ENCODE measurements around the gene LYL1. TPM values are rescaled to one million over a fixed set of nuclear protein-coding genes. Genes with fewer than 3 reads are reported as not detected.

Gene LYL1
- total RNA-seq, 4 donors from 2014 or later, result 21.1 to 43.5 (median 25.8) TPM

DNA sequence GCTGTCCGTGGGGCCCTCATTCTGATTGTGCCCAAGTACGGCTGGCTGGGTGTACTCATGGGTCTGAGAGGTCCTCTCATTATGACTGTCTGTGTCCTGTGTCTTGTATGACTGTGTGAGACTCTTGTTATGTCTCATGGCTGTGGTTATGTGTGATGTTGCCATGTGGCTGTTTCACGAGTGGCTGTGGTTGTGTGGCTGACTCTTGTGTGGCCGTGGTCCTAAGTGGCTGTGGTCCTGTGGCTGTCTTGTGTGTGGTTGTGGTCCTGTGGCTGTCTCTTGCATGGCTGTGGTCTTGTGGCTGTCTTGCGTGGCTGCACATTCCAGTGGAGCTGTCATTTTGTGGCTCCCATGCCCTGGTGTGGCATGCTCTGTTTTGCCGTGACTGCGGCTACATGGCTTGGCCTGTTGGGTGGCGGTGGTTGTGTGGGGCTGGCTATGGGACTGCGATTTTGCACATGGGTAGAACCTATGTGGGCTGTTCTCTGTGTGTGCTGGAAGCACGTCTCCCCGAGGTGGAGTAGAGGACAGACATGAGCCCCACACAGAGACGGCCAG, 2.5 kb downstream of the LYL1 start:
- 70 to 80% methylated on average over 11 to 12 of the region's 12 CpGs for WGBS, 2 donors
- Histone ChIP-seq H3K9me3 (no peaks in the 10 kb centered on the region), H3K36me3 (peaks cover 0 to 10% (median 0%) of the 10 kb centered on the region in 3 donors), H3K4me3 (peak overlapping the region in 3 of 4 donors; percentile 24 to 57 (median 43)), H3K4me1 (peaks cover 0 to 88% (median 51%) of the 10 kb centered on the region in 4 donors), H3K27me3 (no peaks in the 10 kb centered on the region), H3K27ac (peak overlapping the region in 3 of 4 donors; percentile 84 to 93 (median 88))
- no peak for DNase-seq (ENCODE audit: low spot score in 2 of 2)
- TF ChIP-seq, protein P1, sequence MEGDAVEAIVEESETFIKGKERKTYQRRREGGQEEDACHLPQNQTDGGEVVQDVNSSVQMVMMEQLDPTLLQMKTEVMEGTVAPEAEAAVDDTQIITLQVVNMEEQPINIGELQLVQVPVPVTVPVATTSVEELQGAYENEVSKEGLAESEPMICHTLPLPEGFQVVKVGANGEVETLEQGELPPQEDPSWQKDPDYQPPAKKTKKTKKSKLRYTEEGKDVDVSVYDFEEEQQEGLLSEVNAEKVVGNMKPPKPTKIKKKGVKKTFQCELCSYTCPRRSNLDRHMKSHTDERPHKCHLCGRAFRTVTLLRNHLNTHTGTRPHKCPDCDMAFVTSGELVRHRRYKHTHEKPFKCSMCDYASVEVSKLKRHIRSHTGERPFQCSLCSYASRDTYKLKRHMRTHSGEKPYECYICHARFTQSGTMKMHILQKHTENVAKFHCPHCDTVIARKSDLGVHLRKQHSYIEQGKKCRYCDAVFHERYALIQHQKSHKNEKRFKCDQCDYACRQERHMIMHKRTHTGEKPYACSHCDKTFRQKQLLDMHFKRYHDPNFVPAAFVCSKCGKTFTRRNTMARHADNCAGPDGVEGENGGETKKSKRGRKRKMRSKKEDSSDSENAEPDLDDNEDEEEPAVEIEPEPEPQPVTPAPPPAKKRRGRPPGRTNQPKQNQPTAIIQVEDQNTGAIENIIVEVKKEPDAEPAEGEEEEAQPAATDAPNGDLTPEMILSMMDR (IDR thresholded peaks at IDR 0.05), result no peak
- no peak for TF ChIP-seq EP300 (IDR thresholded peaks at IDR 0.05)
- TF ChIP-seq POLR2A (IDR thresholded peaks at IDR 0.05), result no peak

DNA sequence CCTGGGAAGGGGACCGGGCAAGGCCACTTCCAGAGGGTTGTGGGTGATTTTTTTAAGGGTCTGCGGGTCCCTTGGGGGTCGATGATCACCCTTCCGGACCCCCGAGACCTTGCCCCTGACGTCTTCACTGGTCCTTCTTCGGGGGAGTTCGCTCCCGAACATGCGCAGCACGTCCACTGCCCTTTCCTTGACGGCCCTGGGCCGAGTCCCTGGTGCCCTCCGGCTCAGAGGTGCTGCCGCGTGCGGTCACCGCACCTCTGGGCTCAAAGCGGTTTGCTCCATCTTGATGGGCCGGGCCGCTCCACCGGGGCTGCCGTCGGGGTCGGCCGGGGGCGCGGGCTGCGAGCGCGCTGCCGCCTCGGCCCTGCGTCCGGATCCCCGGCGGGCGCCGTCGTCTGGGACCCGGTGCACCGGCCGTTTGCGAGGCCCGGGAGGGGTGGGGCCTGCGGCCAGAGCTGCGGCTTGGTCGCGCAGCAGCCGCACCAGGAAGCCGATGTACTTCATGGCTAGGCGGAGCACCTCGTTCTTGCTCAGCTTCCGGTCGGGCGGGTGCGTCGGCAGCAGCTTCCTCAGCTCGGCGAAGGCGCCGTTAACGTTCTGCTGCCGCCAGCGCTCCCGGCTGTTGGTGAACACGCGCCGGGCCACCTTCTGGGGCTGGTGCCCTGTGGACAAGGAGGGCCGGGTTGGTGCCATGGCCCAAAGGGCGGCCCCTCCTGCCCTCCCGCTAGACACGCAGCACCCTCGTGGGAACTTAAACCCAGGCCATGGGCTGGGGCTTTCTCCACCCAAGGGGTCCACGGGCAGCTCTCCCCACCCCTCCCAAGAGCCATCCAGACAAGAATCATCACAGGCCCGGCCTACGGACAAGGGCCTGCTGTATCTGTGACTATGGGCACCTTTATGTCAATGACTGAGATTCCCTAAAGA, 3.3 kb downstream of the LYL1 start:
- Histone ChIP-seq H3K9me3 (no peaks in the 10 kb centered on the region), H3K4me1 (peaks cover 0 to 92% (median 58%) of the 10 kb centered on the region in 4 donors), H3K27me3 (no peaks in the 10 kb centered on the region), H3K27ac (peak overlapping the region; percentile 79 to 93 (median 86)), H3K4me3 (peak overlapping the region; percentile 29 to 57 (median 43)), H3K36me3 (peaks cover 0 to 8% (median 0%) of the 10 kb centered on the region in 3 donors)
- WGBS, 2 donors, result 18 to 41% methylated on average over 50 to 51 of the region's 77 CpGs
- DNase-seq (ENCODE audit: low spot score in 2 of 2), result peak in 1 of 2 donors; percentile 52
- TF ChIP-seq, protein P1 (IDR thresholded peaks at IDR 0.05), result no peak
- peak in 1 of 2 donors; percentile 41 for TF ChIP-seq POLR2A (IDR thresholded peaks at IDR 0.05)
- TF ChIP-seq EP300 (IDR thresholded peaks at IDR 0.05), result peak in 1 of 2 donors; percentile 55

DNA sequence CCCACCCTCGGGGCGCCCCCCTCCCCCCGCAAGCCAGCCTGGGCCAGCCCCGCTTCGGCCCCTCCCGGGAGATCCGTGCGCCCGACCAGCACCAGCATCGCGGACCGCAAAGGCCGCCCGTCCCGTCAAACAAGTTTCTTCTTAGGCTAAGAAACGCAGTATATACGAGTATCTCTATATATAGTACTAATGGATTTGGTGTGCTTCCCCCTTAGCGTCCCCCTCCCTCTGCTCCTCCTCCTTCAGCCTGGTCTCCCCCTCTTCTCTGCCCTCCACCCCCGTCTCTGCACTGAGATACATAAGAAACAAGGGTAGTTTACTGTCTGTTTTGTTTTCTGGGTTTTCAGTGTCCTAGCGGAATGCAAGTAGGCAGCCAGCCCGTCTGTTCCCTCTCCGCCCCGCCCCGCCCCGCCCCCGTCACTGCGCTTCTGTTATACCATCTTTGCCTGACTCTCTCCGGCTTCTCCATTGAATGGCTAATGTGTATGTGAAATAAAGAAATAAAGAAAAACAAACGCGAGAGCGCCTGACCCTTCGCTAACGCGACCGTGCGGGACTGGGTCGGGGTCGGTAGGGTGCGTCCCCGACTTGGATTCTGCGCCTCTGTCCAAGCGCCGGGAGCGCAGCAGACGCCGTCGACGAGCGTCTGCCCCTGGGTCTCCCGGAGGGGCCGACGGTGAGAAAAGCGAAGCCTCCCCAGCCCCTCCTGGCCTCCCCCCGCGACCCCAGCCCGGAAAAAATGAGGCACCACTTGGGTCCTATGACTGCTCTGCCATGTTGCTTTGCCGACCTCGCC, 4.2 kb downstream of the LYL1 start:
- WGBS, 2 donors, result 6 to 16% methylated on average over 31 to 45 of the region's 58 CpGs
- Histone ChIP-seq H3K27me3 (no peaks in the 10 kb centered on the region), H3K36me3 (peaks cover 0 to 8% (median 0%) of the 10 kb centered on the region in 3 donors), H3K4me3 (peak overlapping the region; percentile 29 to 57 (median 43)), H3K9me3 (no peaks in the 10 kb centered on the region), H3K4me1 (peaks cover 0 to 92% (median 62%) of the 10 kb centered on the region in 4 donors), H3K27ac (peak overlapping the region; percentile 79 to 93 (median 86))
- no peak for TF ChIP-seq POLR2A (IDR thresholded peaks at IDR 0.05)
- peak in 1 of 2 donors; percentile 23 for TF ChIP-seq EP300 (IDR thresholded peaks at IDR 0.05)
- no peak for DNase-seq (ENCODE audit: low spot score in 2 of 2)

DNA sequence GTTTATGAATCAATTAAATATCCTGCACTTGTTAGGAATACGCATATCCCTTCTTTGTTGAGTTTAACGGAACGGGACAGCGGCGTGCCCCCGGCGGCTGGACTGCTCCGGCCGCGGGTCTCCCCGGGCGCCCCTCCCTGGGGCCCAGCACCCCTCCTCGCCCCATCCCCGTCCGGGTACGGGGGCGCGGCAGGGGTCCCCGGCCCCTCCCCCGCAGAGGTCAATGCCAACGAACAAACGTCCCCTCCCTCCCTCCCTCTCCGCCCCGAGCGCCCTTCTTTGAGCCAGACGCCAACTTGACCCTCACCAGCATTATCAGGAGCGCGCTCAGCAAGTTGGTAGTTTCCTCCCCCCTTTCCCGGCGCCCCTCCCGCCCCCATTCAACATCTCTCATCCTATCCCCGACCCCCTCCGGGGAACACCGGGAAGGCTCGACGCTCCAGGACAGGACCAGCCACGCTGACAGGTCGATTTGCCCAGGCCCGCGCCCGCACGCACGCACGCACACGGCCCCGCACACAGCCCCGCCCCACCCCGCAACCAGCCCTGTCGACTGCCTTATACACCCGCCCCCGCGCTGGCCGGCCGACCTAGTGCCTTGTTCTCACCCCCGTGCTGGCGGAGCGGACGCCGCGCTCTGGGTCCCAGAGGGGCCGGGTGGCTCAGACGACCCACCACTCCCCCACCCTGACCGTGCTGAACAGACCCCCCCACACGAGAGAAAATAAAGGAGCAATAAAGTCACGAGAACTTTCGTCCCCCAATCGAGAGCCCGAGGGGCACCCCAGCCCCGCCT, 5.0 kb downstream of the LYL1 start:
- Histone ChIP-seq H3K4me1 (peaks cover 0 to 92% (median 64%) of the 10 kb centered on the region in 4 donors), H3K4me3 (peak overlapping the region; percentile 29 to 57 (median 43)), H3K9me3 (no peaks in the 10 kb centered on the region), H3K27ac (peak overlapping the region; percentile 79 to 93 (median 86)), H3K27me3 (no peaks in the 10 kb centered on the region), H3K36me3 (peaks cover 0 to 8% (median 0%) of the 10 kb centered on the region in 3 donors)
- TF ChIP-seq, protein P1 (IDR thresholded peaks at IDR 0.05), result no peak
- TF ChIP-seq EP300 (IDR thresholded peaks at IDR 0.05) (no peak), POLR2A (IDR thresholded peaks at IDR 0.05) (no peak)
- WGBS, 2 donors, result 12 to 21% methylated on average over 38 to 54 of the region's 69 CpGs
- peak in 1 of 2 donors; percentile 49 for DNase-seq (ENCODE audit: low spot score in 2 of 2)
